ENCODE results near the gene RELN. TPM values are rescaled to one million over a fixed set of nuclear protein-coding genes. Genes with fewer than 3 reads are reported as not detected.

RELN gene
- total RNA-seq, 1 donor from 2014 or later: 14.1 TPM

DNA sequence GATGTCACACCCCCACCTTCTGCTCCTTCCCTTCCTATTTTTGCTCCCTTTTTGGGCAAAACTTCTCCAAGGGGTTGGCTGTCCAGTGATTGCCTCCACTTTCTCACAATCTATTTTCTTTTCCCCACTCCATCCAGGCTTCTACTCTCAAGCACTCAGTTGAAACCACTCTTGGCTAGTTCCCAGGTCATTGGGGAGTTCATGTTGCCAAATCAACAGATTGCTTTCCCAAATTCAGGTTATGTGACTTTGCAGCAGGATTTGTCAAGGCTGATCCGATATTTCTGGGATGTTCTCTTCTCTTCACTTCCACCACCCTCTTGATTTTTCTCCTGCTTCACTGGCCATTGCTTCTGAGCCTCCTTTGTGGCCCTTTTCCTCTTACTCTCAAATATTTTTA, 284.8 kb downstream of the RELN start:
- H3K9me3 ChIP-seq (ENCODE audit: control insufficient read depth in 3 of 3, low read length in 3 of 3): no peaks in the 10 kb centered on the region
- no peak overlapping the region for H3K27ac ChIP-seq (ENCODE audit: low read depth, low read length)
- H3K36me3 ChIP-seq (ENCODE audit: control insufficient read depth in 3 of 3, insufficient read depth in 3 of 3, low read length in 3 of 3): no peaks in the 10 kb centered on the region
- H3K4me3 ChIP-seq (ENCODE audit: low read length in 3 of 3): no peak overlapping the region
- no peak overlapping the region for H3K9ac ChIP-seq (ENCODE audit: low read depth in 1 of 3, low read length in 3 of 3)
- H3K27me3 ChIP-seq (ENCODE audit: control insufficient read depth in 3 of 3, insufficient read depth in 3 of 3, low read length in 3 of 3): no peaks in the 10 kb centered on the region
- H3K4me1 ChIP-seq (ENCODE audit: control insufficient read depth in 3 of 3, insufficient read depth in 3 of 3, low read length in 3 of 3): no peaks in the 10 kb centered on the region

GRCh38 chr7:103702982-103703381, 286.5 kb downstream of the RELN start:
- H3K36me3 ChIP-seq (ENCODE audit: control insufficient read depth in 3 of 3, insufficient read depth in 3 of 3, low read length in 3 of 3): no peaks in the 10 kb centered on the region
- H3K27ac ChIP-seq (ENCODE audit: low read depth, low read length): no peak overlapping the region
- H3K4me1 ChIP-seq (ENCODE audit: control insufficient read depth in 3 of 3, insufficient read depth in 3 of 3, low read length in 3 of 3): no peaks in the 10 kb centered on the region
- H3K27me3 ChIP-seq (ENCODE audit: control insufficient read depth in 3 of 3, insufficient read depth in 3 of 3, low read length in 3 of 3): no peaks in the 10 kb centered on the region
- H3K9me3 ChIP-seq (ENCODE audit: control insufficient read depth in 3 of 3, low read length in 3 of 3): no peaks in the 10 kb centered on the region
- no peak overlapping the region for H3K9ac ChIP-seq (ENCODE audit: low read depth in 1 of 3, low read length in 3 of 3)
- H3K4me3 ChIP-seq (ENCODE audit: low read length in 3 of 3): no peak overlapping the region

DNA sequence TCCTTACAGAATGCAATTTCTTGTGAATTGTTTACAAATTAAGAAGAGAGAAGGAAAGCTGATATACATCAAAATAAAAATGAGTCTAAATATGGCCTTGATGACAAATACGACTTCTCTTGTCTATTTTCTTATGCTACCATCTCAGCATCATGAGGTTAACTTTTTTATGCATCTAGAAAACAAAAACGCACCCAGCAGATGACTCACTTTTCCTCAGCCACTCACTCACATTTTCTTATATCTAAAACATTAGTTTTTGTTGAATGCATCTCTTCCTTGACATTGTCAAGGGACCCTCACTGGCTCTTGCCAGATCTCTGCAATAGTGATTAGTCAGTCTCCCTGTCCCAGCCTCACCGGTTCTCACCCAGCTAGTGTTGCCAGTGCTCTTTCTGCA, 287.0 kb downstream of the RELN start:
- Histone ChIP-seq H3K4me3 (ENCODE audit: low read length in 3 of 3) (no peak overlapping the region), H3K36me3 (ENCODE audit: control insufficient read depth in 3 of 3, insufficient read depth in 3 of 3, low read length in 3 of 3) (no peaks in the 10 kb centered on the region), H3K9me3 (ENCODE audit: control insufficient read depth in 3 of 3, low read length in 3 of 3) (no peaks in the 10 kb centered on the region), H3K27ac (ENCODE audit: low read depth, low read length) (no peak overlapping the region), H3K27me3 (ENCODE audit: control insufficient read depth in 3 of 3, insufficient read depth in 3 of 3, low read length in 3 of 3) (no peaks in the 10 kb centered on the region), H3K4me1 (ENCODE audit: control insufficient read depth in 3 of 3, insufficient read depth in 3 of 3, low read length in 3 of 3) (no peaks in the 10 kb centered on the region), H3K9ac (ENCODE audit: low read depth in 1 of 3, low read length in 3 of 3) (no peak overlapping the region)

DNA sequence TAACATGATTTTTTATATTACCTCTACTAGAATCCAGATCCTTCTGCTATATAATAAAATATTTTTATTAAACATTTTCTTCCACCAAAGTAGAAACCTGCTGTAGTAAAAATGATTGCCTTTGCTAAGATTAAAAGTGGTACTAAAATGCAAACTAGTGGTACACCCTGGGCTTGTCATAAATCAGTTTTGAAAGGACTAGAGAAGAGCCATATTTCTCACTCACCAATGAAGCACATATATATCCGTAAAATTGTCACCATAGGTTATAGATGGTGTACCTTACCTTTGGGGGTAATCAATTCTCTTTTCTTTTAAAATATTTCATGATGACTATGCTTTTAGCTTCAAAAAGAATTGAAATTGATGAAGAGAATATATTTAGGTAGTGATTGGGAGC, 290.4 kb downstream of the RELN start:
- no peaks in the 10 kb centered on the region for H3K36me3 ChIP-seq (ENCODE audit: control insufficient read depth in 3 of 3, insufficient read depth in 3 of 3, low read length in 3 of 3)
- H3K9me3 ChIP-seq (ENCODE audit: control insufficient read depth in 3 of 3, low read length in 3 of 3): no peaks in the 10 kb centered on the region
- H3K4me1 ChIP-seq (ENCODE audit: control insufficient read depth in 3 of 3, insufficient read depth in 3 of 3, low read length in 3 of 3): no peaks in the 10 kb centered on the region
- H3K27me3 ChIP-seq (ENCODE audit: control insufficient read depth in 3 of 3, insufficient read depth in 3 of 3, low read length in 3 of 3): no peaks in the 10 kb centered on the region
- H3K9ac ChIP-seq (ENCODE audit: low read depth in 1 of 3, low read length in 3 of 3): no peak overlapping the region
- no peak overlapping the region for H3K4me3 ChIP-seq (ENCODE audit: low read length in 3 of 3)
- H3K27ac ChIP-seq (ENCODE audit: low read depth, low read length): no peak overlapping the region

GRCh38 chr7:103698064-103698463, 291.4 kb downstream of the RELN start:
- H3K9me3 ChIP-seq (ENCODE audit: control insufficient read depth in 3 of 3, low read length in 3 of 3): no peaks in the 10 kb centered on the region
- no peak overlapping the region for H3K27ac ChIP-seq (ENCODE audit: low read depth, low read length)
- H3K9ac ChIP-seq (ENCODE audit: low read depth in 1 of 3, low read length in 3 of 3): no peak overlapping the region
- no peaks in the 10 kb centered on the region for H3K36me3 ChIP-seq (ENCODE audit: control insufficient read depth in 3 of 3, insufficient read depth in 3 of 3, low read length in 3 of 3)
- no peaks in the 10 kb centered on the region for H3K4me1 ChIP-seq (ENCODE audit: control insufficient read depth in 3 of 3, insufficient read depth in 3 of 3, low read length in 3 of 3)
- H3K4me3 ChIP-seq (ENCODE audit: low read length in 3 of 3): no peak overlapping the region
- H3K27me3 ChIP-seq (ENCODE audit: control insufficient read depth in 3 of 3, insufficient read depth in 3 of 3, low read length in 3 of 3): no peaks in the 10 kb centered on the region

DNA sequence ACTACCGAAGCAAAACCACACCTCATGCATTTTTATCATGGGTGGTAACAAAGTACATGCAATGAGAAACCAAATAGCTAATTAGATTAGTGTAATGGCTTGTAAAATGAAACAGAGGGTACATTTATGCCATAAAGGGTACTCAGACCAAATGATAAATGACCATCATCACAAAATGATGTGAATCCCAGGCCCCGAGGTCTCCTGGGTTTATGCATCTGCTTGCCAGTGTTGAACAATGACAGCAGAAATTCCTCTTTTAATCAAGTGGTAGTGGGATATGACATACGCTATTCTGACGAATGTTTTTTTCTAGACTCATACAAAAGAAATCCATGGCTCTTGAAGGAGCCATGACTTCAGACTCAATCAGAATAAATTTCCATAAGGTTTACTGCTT, 293.9 kb downstream of the RELN start:
- Histone ChIP-seq H3K9ac (ENCODE audit: low read depth in 1 of 3, low read length in 3 of 3) (no peak overlapping the region), H3K27ac (ENCODE audit: low read depth, low read length) (no peak overlapping the region), H3K36me3 (ENCODE audit: control insufficient read depth in 3 of 3, insufficient read depth in 3 of 3, low read length in 3 of 3) (no peaks in the 10 kb centered on the region), H3K9me3 (ENCODE audit: control insufficient read depth in 3 of 3, low read length in 3 of 3) (no peaks in the 10 kb centered on the region), H3K4me1 (ENCODE audit: control insufficient read depth in 3 of 3, insufficient read depth in 3 of 3, low read length in 3 of 3) (no peaks in the 10 kb centered on the region), H3K27me3 (ENCODE audit: control insufficient read depth in 3 of 3, insufficient read depth in 3 of 3, low read length in 3 of 3) (no peaks in the 10 kb centered on the region), H3K4me3 (ENCODE audit: low read length in 3 of 3) (no peak overlapping the region)

- no peak overlapping the region for H3K9ac ChIP-seq (ENCODE audit: low read depth in 1 of 3, low read length in 3 of 3)
- no peak overlapping the region for H3K4me3 ChIP-seq (ENCODE audit: low read length in 3 of 3)
- no peak overlapping the region for H3K27ac ChIP-seq (ENCODE audit: low read depth, low read length)
- no peaks in the 10 kb centered on the region for H3K4me1 ChIP-seq (ENCODE audit: control insufficient read depth in 3 of 3, insufficient read depth in 3 of 3, low read length in 3 of 3)
- H3K36me3 ChIP-seq (ENCODE audit: control insufficient read depth in 3 of 3, insufficient read depth in 3 of 3, low read length in 3 of 3): no peaks in the 10 kb centered on the region
- H3K9me3 ChIP-seq (ENCODE audit: control insufficient read depth in 3 of 3, low read length in 3 of 3): no peaks in the 10 kb centered on the region
- H3K27me3 ChIP-seq (ENCODE audit: control insufficient read depth in 3 of 3, insufficient read depth in 3 of 3, low read length in 3 of 3): no peaks in the 10 kb centered on the region
Measured at GRCh38 chr7:103694304-103694703, 295.2 kb downstream of the RELN start.

- Histone ChIP-seq H3K27ac (ENCODE audit: low read depth, low read length) (no peak overlapping the region), H3K36me3 (ENCODE audit: control insufficient read depth in 3 of 3, insufficient read depth in 3 of 3, low read length in 3 of 3) (no peaks in the 10 kb centered on the region), H3K27me3 (ENCODE audit: control insufficient read depth in 3 of 3, insufficient read depth in 3 of 3, low read length in 3 of 3) (no peaks in the 10 kb centered on the region), H3K9ac (ENCODE audit: low read depth in 1 of 3, low read length in 3 of 3) (no peak overlapping the region), H3K9me3 (ENCODE audit: control insufficient read depth in 3 of 3, low read length in 3 of 3) (no peaks in the 10 kb centered on the region), H3K4me1 (ENCODE audit: control insufficient read depth in 3 of 3, insufficient read depth in 3 of 3, low read length in 3 of 3) (no peaks in the 10 kb centered on the region), H3K4me3 (ENCODE audit: low read length in 3 of 3) (no peak overlapping the region)
Measured at GRCh38 chr7:103691291-103691690, 298.2 kb downstream of the RELN start.

GRCh38 chr7:103690242-103690974, 299.1 kb downstream of the RELN start:
- Histone ChIP-seq H3K36me3 (ENCODE audit: control insufficient read depth in 3 of 3, insufficient read depth in 3 of 3, low read length in 3 of 3) (no peaks in the 10 kb centered on the region), H3K4me1 (ENCODE audit: control insufficient read depth in 3 of 3, insufficient read depth in 3 of 3, low read length in 3 of 3) (no peaks in the 10 kb centered on the region), H3K9ac (ENCODE audit: low read depth in 1 of 3, low read length in 3 of 3) (no peak overlapping the region), H3K27me3 (ENCODE audit: control insufficient read depth in 3 of 3, insufficient read depth in 3 of 3, low read length in 3 of 3) (peaks cover 0 to 5% (median 0%) of the 10 kb centered on the region in 3 donors), H3K4me3 (ENCODE audit: low read length in 3 of 3) (no peak overlapping the region), H3K27ac (ENCODE audit: low read depth, low read length) (no peak overlapping the region), H3K9me3 (ENCODE audit: control insufficient read depth in 3 of 3, low read length in 3 of 3) (no peaks in the 10 kb centered on the region)

DNA sequence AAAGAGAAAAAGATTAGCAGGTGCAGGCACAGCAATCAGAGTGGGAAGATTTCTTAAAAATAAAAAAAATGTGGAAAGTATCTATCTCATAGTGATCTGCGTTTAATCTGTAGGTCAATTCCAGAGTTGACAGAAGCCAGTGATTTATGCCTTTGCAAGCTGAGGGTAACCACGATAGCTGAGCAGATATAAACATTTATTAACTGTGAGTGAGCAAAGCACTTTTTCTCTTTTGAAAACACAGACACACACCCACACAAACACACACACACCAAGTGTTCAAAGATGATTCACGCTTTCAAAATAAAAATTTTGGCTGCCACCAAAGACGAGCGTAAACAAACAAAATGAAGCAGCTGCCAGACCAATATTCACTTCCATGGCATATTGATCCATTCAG, 300.2 kb downstream of the RELN start:
- H3K36me3 ChIP-seq (ENCODE audit: control insufficient read depth in 3 of 3, insufficient read depth in 3 of 3, low read length in 3 of 3): no peaks in the 10 kb centered on the region
- H3K4me3 ChIP-seq (ENCODE audit: low read length in 3 of 3): no peak overlapping the region
- H3K27me3 ChIP-seq (ENCODE audit: control insufficient read depth in 3 of 3, insufficient read depth in 3 of 3, low read length in 3 of 3): peaks cover 0 to 5% (median 0%) of the 10 kb centered on the region in 3 donors
- no peaks in the 10 kb centered on the region for H3K9me3 ChIP-seq (ENCODE audit: control insufficient read depth in 3 of 3, low read length in 3 of 3)
- no peak overlapping the region for H3K27ac ChIP-seq (ENCODE audit: low read depth, low read length)
- no peaks in the 10 kb centered on the region for H3K4me1 ChIP-seq (ENCODE audit: control insufficient read depth in 3 of 3, insufficient read depth in 3 of 3, low read length in 3 of 3)
- no peak overlapping the region for H3K9ac ChIP-seq (ENCODE audit: low read depth in 1 of 3, low read length in 3 of 3)

Measured in skeletal muscle tissue (tissue), 4 donors.